GM12892 (cell line): ENCODE data around the gene TMEM163.

Source experiments
- DNase-seq: peaks from one replicate; pipeline ENCODE4 v3.0.0; 2011; ENCODE audit not compliant: insufficient read length
- FAIRE-seq: peaks from 2 replicates; lab custom pipeline; 2011; peaks lifted over from hg19 to GRCh38; lab: Jason Lieb, UNC
- POLR2A ChIP-seq: IDR thresholded peaks from 2 replicates; pipeline ENCODE4 v1.6.1; 2011; ENCODE audit warnings: low read depth, low read length, control low read depth
- POLR2AphosphoS5 ChIP-seq: IDR thresholded peaks from 2 replicates; pipeline ENCODE4 v1.6.1; 2011; ENCODE audit warnings: low read depth, low read length, control low read depth
- TAF1 ChIP-seq: IDR thresholded peaks from 2 replicates; pipeline ENCODE4 v1.6.1; 2011; ENCODE audit warnings: low read depth, mild to moderate bottlenecking, control low read depth, low read length, borderline replicate concordance

Gene TMEM163

GRCh38 chr2:134416018-134416417 lies 302.8 kb downstream of the TMEM163 start:
- FAIRE-seq, result no peak
- no peak for DNase-seq
- no peak for TF ChIP-seq TAF1
- no peak for TF ChIP-seq POLR2A
- no peak for TF ChIP-seq POLR2AphosphoS5

GRCh38 chr2:134413912-134414311 lies 304.9 kb downstream of the TMEM163 start:
- DNase-seq (no peak), FAIRE-seq (no peak)
- no peak for TF ChIP-seq POLR2AphosphoS5
- TF ChIP-seq TAF1, result no peak
- TF ChIP-seq POLR2A, result no peak

- no peak for FAIRE-seq
- TF ChIP-seq TAF1 (no peak), POLR2A (no peak), POLR2AphosphoS5 (no peak)
These were observed 305.4 kb downstream of the TMEM163 start for GRCh38 chr2:134413430-134413829.

GRCh38 chr2:134412639-134412999 lies 306.2 kb downstream of the TMEM163 start:
- no peak for DNase-seq
- FAIRE-seq, result no peak
- TF ChIP-seq POLR2A (no peak), POLR2AphosphoS5 (no peak)

More at GRCh38 chr2:134413430-134413829, 305.4 kb downstream of the TMEM163 start:
- no peak for DNase-seq

- DNase-seq, result peak; percentile 26
- TF ChIP-seq TAF1 (no peak), POLR2A (no peak), POLR2AphosphoS5 (no peak)
- FAIRE-seq, result peak; percentile 95
These were observed 306.8 kb downstream of the TMEM163 start for GRCh38 chr2:134411828-134412638.

GRCh38 chr2:134411279-134411827 lies 307.4 kb downstream of the TMEM163 start:
- no peak for TF ChIP-seq POLR2AphosphoS5
- TF ChIP-seq POLR2A, result no peak
- TF ChIP-seq TAF1, result no peak
- FAIRE-seq, result no peak

GRCh38 chr2:134410831-134411231 lies 308.0 kb downstream of the TMEM163 start:
- DNase-seq (no peak), FAIRE-seq (no peak)
- TF ChIP-seq POLR2A (no peak), POLR2AphosphoS5 (no peak), TAF1 (no peak)

More at GRCh38 chr2:134411279-134411827, 307.4 kb downstream of the TMEM163 start:
- DNase-seq, result no peak

GRCh38 chr2:134410006-134410405 lies 308.8 kb downstream of the TMEM163 start:
- DNase-seq, result no peak
- FAIRE-seq, result no peak
- TF ChIP-seq POLR2A (no peak), POLR2AphosphoS5 (no peak), TAF1 (no peak)

- FAIRE-seq, result no peak
- no peak for TF ChIP-seq POLR2A
- no peak for TF ChIP-seq POLR2AphosphoS5
- no peak for TF ChIP-seq TAF1
- no peak for DNase-seq
These were observed 310.0 kb downstream of the TMEM163 start for GRCh38 chr2:134408791-134409190.

- no peak for TF ChIP-seq TAF1
- TF ChIP-seq POLR2A, result no peak
- no peak for TF ChIP-seq POLR2AphosphoS5
- peak; percentile 54 for FAIRE-seq
- DNase-seq, result no peak
These were observed 310.4 kb downstream of the TMEM163 start for GRCh38 chr2:134408386-134408785.

- no peak for TF ChIP-seq TAF1
- TF ChIP-seq POLR2AphosphoS5, result no peak
- no peak for TF ChIP-seq POLR2A
- FAIRE-seq (no peak), DNase-seq (no peak)
These were observed 311.5 kb downstream of the TMEM163 start for GRCh38 chr2:134407154-134407890.

GRCh38 chr2:134406736-134407135 lies 312.1 kb downstream of the TMEM163 start:
- FAIRE-seq, result no peak
- TF ChIP-seq POLR2A (no peak), TAF1 (no peak), POLR2AphosphoS5 (no peak)
- no peak for DNase-seq
